WTC11 (cell line): ENCODE data around the gene LCN12. TPM values are rescaled to one million over a fixed set of nuclear protein-coding genes. Genes with fewer than 3 reads are reported as not detected.

Source experiments
- ATAC-seq: fragments of 200-7000 bp; cut with Tn5 transposase; 2 replicates; pipeline ENCODE4 v1.10.0; 2021; ENCODE audit warnings: mild to moderate bottlenecking, moderate library complexity
- CTCF ChIA-PET: fragments of 300-600 bp; sonication (Branson Sonifier 250); formaldehyde crosslinking; loops from one replicate; lab custom pipeline; 2021; ENCODE audit warnings: antibody characterized with exemption; lab: Charles Lee
- POLR2A ChIA-PET: fragments of 350-600 bp; sonication (Branson Sonifier 250); formaldehyde crosslinking; loops from one replicate; lab custom pipeline; 2021; ENCODE audit warnings: antibody characterized with exemption; lab: Charles Lee
- DNase-seq: peaks from one replicate; pipeline ENCODE4 v3.0.0; 2021; ENCODE audit warnings: low spot score
- H3K27ac Mint-ChIP-seq: 2 replicates; pipeline ENCODE4 v1.8.0; 2021; ENCODE audit warnings: mixed read lengths
- H3K27me3 Mint-ChIP-seq: 2 replicates; pipeline ENCODE4 v1.8.0; 2021; ENCODE audit warnings: low read depth, mild to moderate bottlenecking, moderate library complexity, mixed read lengths
- H3K36me3 Mint-ChIP-seq: 2 replicates; pipeline ENCODE4 v1.8.0; 2021; ENCODE audit warnings: mixed read lengths
- H3K4me1 Mint-ChIP-seq: 2 replicates; pipeline ENCODE4 v1.8.0; 2022; ENCODE audit warnings: mixed read lengths
- H3K4me3 Mint-ChIP-seq: 2 replicates; pipeline ENCODE4 v1.8.0; 2021; ENCODE audit warnings: mild to moderate bottlenecking, moderate library complexity, mixed read lengths
- H3K9me3 Mint-ChIP-seq: 2 replicates; pipeline ENCODE4 v1.8.0; 2021; ENCODE audit warnings: mixed read lengths
- IRF2 ChIP-seq: sonication (generic); formaldehyde crosslinking; IDR thresholded peaks from 2 replicates; pipeline ENCODE4 v1.8.0; 2022; ENCODE audit warnings: low read depth, missing genetic modification reagents, borderline replicate concordance
- KAT7 ChIP-seq: sonication (generic); formaldehyde crosslinking; IDR thresholded peaks from 2 replicates; pipeline ENCODE4 v1.8.1; 2023; ENCODE audit warnings: missing genetic modification reagents, mild to moderate bottlenecking, borderline replicate concordance
- NFATC4 ChIP-seq: fragments of 250-450 bp; sonication (Bioruptor Pico); IDR thresholded peaks from 2 replicates; pipeline ENCODE4 v1.9.0; 2021; ENCODE audit warnings: mild to moderate bottlenecking
- SOX15 ChIP-seq: fragments of 250-450 bp; sonication (Bioruptor Pico); IDR thresholded peaks from 2 replicates; pipeline ENCODE4 v1.9.0; 2021; ENCODE audit warnings: mild to moderate bottlenecking
- ZNF121 ChIP-seq: sonication (generic); formaldehyde crosslinking; IDR thresholded peaks from 2 replicates; pipeline ENCODE4 v1.8.0; 2023; ENCODE audit warnings: missing genetic modification reagents
- ZNF263 ChIP-seq: sonication (generic); formaldehyde crosslinking; IDR thresholded peaks from 2 replicates; pipeline ENCODE4 v1.8.1; 2022; ENCODE audit warnings: low read depth, mild to moderate bottlenecking, moderate library complexity, missing genetic modification reagents
- total RNA-seq: library from RNA; stranded (reverse); gene quantifications from 3 replicates; pipeline ENCODE4 v1.2.3, GENCODE V29; 2021
- TF ChIP-seq, protein P1 (sequence below): sonication (generic); formaldehyde crosslinking; IDR thresholded peaks from 2 replicates; pipeline ENCODE4 v1.8.0; 2022; ENCODE audit warnings: mild to moderate bottlenecking, missing genetic modification reagents
- TF ChIP-seq, protein P2 (sequence below): sonication (generic); formaldehyde crosslinking; IDR thresholded peaks from 2 replicates; pipeline ENCODE4 v1.8.0; 2023; ENCODE audit warnings: missing genetic modification reagents, mild to moderate bottlenecking, borderline replicate concordance
- TF ChIP-seq, protein P3 (sequence below): sonication (generic); formaldehyde crosslinking; IDR thresholded peaks from 2 replicates; pipeline ENCODE4 v1.8.1; 2023; ENCODE audit warnings: mild to moderate bottlenecking, missing genetic modification reagents
- TF ChIP-seq, protein P4 (sequence below): sonication (generic); formaldehyde crosslinking; IDR thresholded peaks from 2 replicates; pipeline ENCODE4 v1.8.1; 2023; ENCODE audit warnings: mild to moderate bottlenecking, missing genetic modification reagents, moderate library complexity
- TF ChIP-seq, protein P5 (sequence below): sonication (generic); formaldehyde crosslinking; IDR thresholded peaks from 2 replicates; pipeline ENCODE4 v1.8.1; 2022; ENCODE audit warnings: missing genetic modification reagents, borderline replicate concordance

Gene LCN12
- total RNA-seq, 1 experiment from 2014 or later: 1.9 TPM

DNA sequence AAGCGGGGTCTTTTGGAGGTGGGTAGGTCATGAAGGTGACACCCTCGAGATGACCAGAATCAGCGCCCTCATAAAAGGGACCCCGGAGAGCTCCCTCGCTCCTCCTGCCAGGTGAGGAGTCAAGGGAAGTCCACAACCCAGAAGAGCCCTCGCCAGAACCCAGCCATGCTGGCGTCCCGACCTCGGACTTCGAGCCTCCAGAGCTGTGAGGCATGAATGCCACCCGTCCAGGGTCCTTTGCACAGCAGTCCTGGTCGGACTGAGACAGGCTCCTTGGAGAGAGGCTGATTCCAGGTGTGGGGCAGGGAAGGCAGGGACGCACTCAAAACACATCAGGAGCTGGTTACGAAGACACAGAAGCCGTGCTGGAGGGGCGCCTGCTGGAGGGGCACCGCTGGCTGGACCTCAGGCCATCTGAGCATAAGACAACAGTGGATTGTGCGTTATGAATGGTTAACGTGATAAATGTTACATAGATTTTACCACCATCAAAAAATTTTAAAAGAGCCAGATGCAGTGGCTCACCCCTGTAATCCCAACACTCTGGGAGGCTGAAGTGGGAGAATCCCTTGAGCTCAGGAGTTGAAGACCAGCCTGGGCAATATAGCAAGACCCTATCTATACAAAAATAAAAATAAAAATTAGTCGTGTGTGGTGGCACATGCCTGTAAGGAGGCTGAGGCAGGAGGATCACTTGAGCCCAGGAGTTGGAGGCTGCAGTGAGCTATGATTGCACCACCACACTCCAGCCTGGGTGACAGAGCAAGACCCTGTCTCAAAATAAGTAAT is 50.0 kb downstream of the LCN12 start:
- ChIA-PET CTCF (interaction anchor here (0.7 to 3.2 kb wide), 10 partner anchors 10 to 190 kb away, joined by 3 to 18 read pairs (median 4); partner anchors contain the start of gene NPDC1), POLR2A (interaction anchor here (0.7 kb wide), 1 partner anchor 543 kb away, joined by 4 read pairs; no protein-coding TSS in a partner anchor)
- Mint-ChIP-seq H3K36me3 (peaks cover 6% of the 10 kb centered on the region; the same call in 1 of the 2 replicates), H3K4me1 (0 out of 2 replicates have a peak, but pooled peaks cover 4% of the 10 kb centered on the region), H3K27ac (no peak overlapping the region), H3K4me3 (no peak overlapping the region), H3K27me3 (peaks cover 6% of the 10 kb centered on the region; the same call in 1 of the 2 replicates), H3K9me3 (peaks cover 8% of the 10 kb centered on the region)
- TF ChIP-seq, protein P1, sequence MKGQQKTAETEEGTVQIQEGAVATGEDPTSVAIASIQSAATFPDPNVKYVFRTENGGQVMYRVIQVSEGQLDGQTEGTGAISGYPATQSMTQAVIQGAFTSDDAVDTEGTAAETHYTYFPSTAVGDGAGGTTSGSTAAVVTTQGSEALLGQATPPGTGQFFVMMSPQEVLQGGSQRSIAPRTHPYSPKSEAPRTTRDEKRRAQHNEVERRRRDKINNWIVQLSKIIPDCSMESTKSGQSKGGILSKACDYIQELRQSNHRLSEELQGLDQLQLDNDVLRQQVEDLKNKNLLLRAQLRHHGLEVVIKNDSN (CRISPR knock-in tag): no peak
- TF ChIP-seq, protein P2, sequence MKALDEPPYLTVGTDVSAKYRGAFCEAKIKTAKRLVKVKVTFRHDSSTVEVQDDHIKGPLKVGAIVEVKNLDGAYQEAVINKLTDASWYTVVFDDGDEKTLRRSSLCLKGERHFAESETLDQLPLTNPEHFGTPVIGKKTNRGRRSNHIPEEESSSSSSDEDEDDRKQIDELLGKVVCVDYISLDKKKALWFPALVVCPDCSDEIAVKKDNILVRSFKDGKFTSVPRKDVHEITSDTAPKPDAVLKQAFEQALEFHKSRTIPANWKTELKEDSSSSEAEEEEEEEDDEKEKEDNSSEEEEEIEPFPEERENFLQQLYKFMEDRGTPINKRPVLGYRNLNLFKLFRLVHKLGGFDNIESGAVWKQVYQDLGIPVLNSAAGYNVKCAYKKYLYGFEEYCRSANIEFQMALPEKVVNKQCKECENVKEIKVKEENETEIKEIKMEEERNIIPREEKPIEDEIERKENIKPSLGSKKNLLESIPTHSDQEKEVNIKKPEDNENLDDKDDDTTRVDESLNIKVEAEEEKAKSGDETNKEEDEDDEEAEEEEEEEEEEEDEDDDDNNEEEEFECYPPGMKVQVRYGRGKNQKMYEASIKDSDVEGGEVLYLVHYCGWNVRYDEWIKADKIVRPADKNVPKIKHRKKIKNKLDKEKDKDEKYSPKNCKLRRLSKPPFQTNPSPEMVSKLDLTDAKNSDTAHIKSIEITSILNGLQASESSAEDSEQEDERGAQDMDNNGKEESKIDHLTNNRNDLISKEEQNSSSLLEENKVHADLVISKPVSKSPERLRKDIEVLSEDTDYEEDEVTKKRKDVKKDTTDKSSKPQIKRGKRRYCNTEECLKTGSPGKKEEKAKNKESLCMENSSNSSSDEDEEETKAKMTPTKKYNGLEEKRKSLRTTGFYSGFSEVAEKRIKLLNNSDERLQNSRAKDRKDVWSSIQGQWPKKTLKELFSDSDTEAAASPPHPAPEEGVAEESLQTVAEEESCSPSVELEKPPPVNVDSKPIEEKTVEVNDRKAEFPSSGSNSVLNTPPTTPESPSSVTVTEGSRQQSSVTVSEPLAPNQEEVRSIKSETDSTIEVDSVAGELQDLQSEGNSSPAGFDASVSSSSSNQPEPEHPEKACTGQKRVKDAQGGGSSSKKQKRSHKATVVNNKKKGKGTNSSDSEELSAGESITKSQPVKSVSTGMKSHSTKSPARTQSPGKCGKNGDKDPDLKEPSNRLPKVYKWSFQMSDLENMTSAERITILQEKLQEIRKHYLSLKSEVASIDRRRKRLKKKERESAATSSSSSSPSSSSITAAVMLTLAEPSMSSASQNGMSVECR (CRISPR knock-in tag): no peak
- TF ChIP-seq, protein P3, sequence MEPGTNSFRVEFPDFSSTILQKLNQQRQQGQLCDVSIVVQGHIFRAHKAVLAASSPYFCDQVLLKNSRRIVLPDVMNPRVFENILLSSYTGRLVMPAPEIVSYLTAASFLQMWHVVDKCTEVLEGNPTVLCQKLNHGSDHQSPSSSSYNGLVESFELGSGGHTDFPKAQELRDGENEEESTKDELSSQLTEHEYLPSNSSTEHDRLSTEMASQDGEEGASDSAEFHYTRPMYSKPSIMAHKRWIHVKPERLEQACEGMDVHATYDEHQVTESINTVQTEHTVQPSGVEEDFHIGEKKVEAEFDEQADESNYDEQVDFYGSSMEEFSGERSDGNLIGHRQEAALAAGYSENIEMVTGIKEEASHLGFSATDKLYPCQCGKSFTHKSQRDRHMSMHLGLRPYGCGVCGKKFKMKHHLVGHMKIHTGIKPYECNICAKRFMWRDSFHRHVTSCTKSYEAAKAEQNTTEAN (CRISPR knock-in tag): no peak
- no peak for TF ChIP-seq NFATC4 (CRISPR knock-in tag)
- no peak for TF ChIP-seq KAT7 (CRISPR knock-in tag)
- TF ChIP-seq, protein P4, sequence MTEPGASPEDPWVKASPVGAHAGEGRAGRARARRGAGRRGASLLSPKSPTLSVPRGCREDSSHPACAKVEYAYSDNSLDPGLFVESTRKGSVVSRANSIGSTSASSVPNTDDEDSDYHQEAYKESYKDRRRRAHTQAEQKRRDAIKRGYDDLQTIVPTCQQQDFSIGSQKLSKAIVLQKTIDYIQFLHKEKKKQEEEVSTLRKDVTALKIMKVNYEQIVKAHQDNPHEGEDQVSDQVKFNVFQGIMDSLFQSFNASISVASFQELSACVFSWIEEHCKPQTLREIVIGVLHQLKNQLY (CRISPR knock-in tag): no peak
- no peak for TF ChIP-seq ZNF121 (CRISPR knock-in tag)
- TF ChIP-seq, protein P5, sequence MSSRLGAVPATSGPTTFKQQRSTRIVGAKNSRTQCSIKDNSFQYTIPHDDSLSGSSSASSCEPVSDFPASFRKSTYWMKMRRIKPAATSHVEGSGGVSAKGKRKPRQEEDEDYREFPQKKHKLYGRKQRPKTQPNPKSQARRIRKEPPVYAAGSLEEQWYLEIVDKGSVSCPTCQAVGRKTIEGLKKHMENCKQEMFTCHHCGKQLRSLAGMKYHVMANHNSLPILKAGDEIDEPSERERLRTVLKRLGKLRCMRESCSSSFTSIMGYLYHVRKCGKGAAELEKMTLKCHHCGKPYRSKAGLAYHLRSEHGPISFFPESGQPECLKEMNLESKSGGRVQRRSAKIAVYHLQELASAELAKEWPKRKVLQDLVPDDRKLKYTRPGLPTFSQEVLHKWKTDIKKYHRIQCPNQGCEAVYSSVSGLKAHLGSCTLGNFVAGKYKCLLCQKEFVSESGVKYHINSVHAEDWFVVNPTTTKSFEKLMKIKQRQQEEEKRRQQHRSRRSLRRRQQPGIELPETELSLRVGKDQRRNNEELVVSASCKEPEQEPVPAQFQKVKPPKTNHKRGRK (CRISPR knock-in tag): no peak
- ATAC-seq (no peak), DNase-seq (no peak)

DNA sequence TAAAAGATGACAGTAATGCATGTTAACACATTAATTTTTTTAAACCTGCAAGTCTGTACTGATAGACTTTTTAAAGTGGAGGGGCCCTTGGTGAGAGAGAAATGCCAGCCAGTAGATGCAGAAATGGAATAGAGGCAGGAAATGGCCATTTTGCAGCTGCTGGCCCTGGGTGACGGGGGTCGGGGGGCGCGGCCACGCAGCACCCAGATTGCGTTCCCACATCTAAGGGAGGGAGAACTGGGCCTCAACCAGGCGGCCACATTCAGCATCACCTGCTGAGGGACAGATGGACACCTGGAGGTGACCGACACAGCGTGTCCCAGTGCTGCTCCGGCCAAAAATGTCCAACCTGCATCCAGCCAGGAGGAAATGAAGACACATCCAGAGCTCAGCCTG is 50.6 kb downstream of the LCN12 start:
- Mint-ChIP-seq H3K27ac (no peak overlapping the region), H3K4me1 (0 out of 2 replicates have a peak, but pooled peaks cover 2% of the 10 kb centered on the region), H3K27me3 (peaks cover 6% of the 10 kb centered on the region; the same call in 1 of the 2 replicates), H3K36me3 (peaks cover 6% of the 10 kb centered on the region; the same call in 1 of the 2 replicates), H3K9me3 (peaks cover 8% of the 10 kb centered on the region), H3K4me3 (no peak overlapping the region)
- DNase-seq: no peak
- TF ChIP-seq SOX15 (CRISPR knock-in tag): no peak
- TF ChIP-seq IRF2 (CRISPR knock-in tag): no peak
- no peak for TF ChIP-seq ZNF263 (CRISPR knock-in tag)
- ChIA-PET POLR2A (interaction anchor here (0.7 kb wide), 1 partner anchor 544 kb away, joined by 4 read pairs; no protein-coding TSS in a partner anchor), CTCF (interaction anchor here (0.7 to 3.7 kb wide), 9 partner anchors 18 to 189 kb away, joined by 3 to 23 read pairs (median 5); partner anchors contain the start of gene NPDC1)
- ATAC-seq: no peak
